ENCODE data around the gene CAMTA2. TPM values are rescaled to one million over a fixed set of nuclear protein-coding genes. Genes with fewer than 3 reads are reported as not detected.
"Not testable (repeated sequence)": the region's sequence is repeated elsewhere in the genome, so short reads cannot be mapped to it uniquely, and the experiment has no call there.

The CAMTA2 gene, protein sequence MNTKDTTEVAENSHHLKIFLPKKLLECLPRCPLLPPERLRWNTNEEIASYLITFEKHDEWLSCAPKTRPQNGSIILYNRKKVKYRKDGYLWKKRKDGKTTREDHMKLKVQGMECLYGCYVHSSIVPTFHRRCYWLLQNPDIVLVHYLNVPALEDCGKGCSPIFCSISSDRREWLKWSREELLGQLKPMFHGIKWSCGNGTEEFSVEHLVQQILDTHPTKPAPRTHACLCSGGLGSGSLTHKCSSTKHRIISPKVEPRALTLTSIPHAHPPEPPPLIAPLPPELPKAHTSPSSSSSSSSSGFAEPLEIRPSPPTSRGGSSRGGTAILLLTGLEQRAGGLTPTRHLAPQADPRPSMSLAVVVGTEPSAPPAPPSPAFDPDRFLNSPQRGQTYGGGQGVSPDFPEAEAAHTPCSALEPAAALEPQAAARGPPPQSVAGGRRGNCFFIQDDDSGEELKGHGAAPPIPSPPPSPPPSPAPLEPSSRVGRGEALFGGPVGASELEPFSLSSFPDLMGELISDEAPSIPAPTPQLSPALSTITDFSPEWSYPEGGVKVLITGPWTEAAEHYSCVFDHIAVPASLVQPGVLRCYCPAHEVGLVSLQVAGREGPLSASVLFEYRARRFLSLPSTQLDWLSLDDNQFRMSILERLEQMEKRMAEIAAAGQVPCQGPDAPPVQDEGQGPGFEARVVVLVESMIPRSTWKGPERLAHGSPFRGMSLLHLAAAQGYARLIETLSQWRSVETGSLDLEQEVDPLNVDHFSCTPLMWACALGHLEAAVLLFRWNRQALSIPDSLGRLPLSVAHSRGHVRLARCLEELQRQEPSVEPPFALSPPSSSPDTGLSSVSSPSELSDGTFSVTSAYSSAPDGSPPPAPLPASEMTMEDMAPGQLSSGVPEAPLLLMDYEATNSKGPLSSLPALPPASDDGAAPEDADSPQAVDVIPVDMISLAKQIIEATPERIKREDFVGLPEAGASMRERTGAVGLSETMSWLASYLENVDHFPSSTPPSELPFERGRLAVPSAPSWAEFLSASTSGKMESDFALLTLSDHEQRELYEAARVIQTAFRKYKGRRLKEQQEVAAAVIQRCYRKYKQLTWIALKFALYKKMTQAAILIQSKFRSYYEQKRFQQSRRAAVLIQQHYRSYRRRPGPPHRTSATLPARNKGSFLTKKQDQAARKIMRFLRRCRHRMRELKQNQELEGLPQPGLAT
- 10 to 100 TPM; 79.1 to 79.5 TPM for total RNA-seq

- no peaks in the 10 kb centered on the region for H3K27me3 Mint-ChIP-seq (ENCODE audit: low read depth)
- no peaks in the 10 kb centered on the region for H3K9me3 Mint-ChIP-seq
- H3K36me3 Mint-ChIP-seq (ENCODE audit: low read depth): peaks cover 6% of the 10 kb centered on the region
- H3K4me3 Mint-ChIP-seq: peak within 1 kb of the TSS; percentile 88
- CTCF ChIA-PET: interaction anchor here (0.6 to 1.8 kb wide), 8 partner anchors 10 to 251 kb away, joined by 3 to 7 read pairs (median 4); partner anchors contain the start of genes INCA1, KIF1C and SPAG7
- intact Hi-C loops (cut with micrococcal nuclease): loop anchor here (1.0 kb wide), 2 partner anchors 20 to 47 kb away; partner anchors contain the start of genes RNF167, SLC25A11 and SPAG7
- peaks cover 29% of the 10 kb centered on the region for H3K4me1 Mint-ChIP-seq (ENCODE audit: low read depth)
- H3K27ac Mint-ChIP-seq: peak within 1 kb of the TSS; percentile 92
- DNase-seq: peak; percentile 87
Observed at GRCh38 chr17:4986951-4987766, at the start of gene CAMTA2. Gene CAMTA2 (minus strand): TSS chr17:4987675. CDS start chr17:4986222, 1,453 bp downstream.

DNA sequence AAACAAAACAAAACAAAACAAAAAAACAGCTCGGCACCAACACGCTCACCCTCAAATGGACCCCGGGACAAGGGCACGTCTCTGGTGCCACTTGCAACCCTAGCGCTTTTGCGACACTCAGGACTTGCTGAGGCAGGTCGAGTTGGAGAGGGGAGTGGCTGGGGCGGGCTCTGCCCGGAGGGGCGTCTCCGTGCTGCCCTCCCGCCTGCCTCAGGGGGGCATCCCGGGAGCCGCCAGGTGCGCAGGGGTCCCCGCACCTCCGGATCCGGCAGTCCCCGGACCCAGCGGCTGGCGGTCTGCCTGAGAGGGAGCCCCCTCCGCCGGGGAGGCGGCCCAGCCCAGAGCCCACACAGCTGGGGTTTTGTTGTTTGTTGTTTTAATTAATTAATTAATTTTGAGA, 47.8 kb upstream of the CAMTA2 start, which contains the start of gene SLC52A1:
Gene SLC52A1, minus strand, starts transcription at position 112 of the 400 bp plus-strand sequence. CDS start 820 bp downstream, outside the sequence.
- Mint-ChIP-seq H3K4me1 (ENCODE audit: low read depth) (peaks cover 14% of the 10 kb centered on the region), H3K36me3 (ENCODE audit: low read depth) (no peaks in the 10 kb centered on the region), H3K27me3 (ENCODE audit: low read depth) (peaks cover 2% of the 10 kb centered on the region), H3K4me3 (no peak within 1 kb of the TSS), H3K9me3 (no peaks in the 10 kb centered on the region), H3K27ac (no peak within 1 kb of the TSS)
- no peak for DNase-seq
- CTCF ChIA-PET: interaction anchor here (3.1 kb wide), 1 partner anchor 26 kb away, joined by 17 read pairs; no protein-coding TSS in a partner anchor
- intact Hi-C loops (cut with micrococcal nuclease): no loop called here

GRCh38 chr17:5034651-5035050, 47.2 kb upstream of the CAMTA2 start:
- no peaks in the 10 kb centered on the region for H3K36me3 Mint-ChIP-seq (ENCODE audit: low read depth)
- no peak overlapping the region for H3K4me3 Mint-ChIP-seq
- no peak overlapping the region for H3K27ac Mint-ChIP-seq
- no peaks in the 10 kb centered on the region for H3K9me3 Mint-ChIP-seq
- H3K27me3 Mint-ChIP-seq (ENCODE audit: low read depth): peaks cover 2% of the 10 kb centered on the region
- no peak for DNase-seq
- intact Hi-C loops (cut with micrococcal nuclease): no loop called here
- H3K4me1 Mint-ChIP-seq (ENCODE audit: low read depth): peaks cover 14% of the 10 kb centered on the region
- CTCF ChIA-PET: interaction anchor here (0.6 to 3.1 kb wide), 2 partner anchors 27 to 33 kb away, joined by 4 to 17 read pairs; no protein-coding TSS in a partner anchor

DNA sequence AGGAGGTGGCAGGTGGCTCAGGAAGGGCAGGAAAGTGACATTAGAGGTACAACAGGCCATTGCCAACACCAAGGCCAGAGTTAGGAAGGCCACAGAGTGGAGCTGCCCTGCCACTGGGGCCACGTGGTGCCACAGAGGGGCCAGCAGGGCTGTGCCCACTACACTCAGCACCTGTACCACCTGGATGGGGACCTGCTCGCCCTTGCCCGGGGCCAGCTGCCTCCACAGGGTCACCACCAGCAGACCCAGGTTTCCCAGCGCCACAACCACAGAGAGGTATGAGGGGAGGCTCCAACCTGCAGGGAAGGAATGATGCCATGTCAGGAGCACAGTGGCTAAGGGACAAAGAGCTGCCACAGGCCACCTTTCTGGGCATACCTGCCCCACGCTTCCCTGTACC, 46.6 kb upstream of the CAMTA2 start:
- H3K9me3 Mint-ChIP-seq: no peaks in the 10 kb centered on the region
- no peak for DNase-seq
- H3K4me1 Mint-ChIP-seq (ENCODE audit: low read depth): peaks cover 14% of the 10 kb centered on the region
- H3K27ac Mint-ChIP-seq: no peak overlapping the region
- CTCF ChIA-PET: interaction anchor here (0.6 to 3.1 kb wide), 2 partner anchors 28 to 34 kb away, joined by 4 to 17 read pairs; no protein-coding TSS in a partner anchor
- no peak overlapping the region for H3K4me3 Mint-ChIP-seq
- peaks cover 2% of the 10 kb centered on the region for H3K27me3 Mint-ChIP-seq (ENCODE audit: low read depth)
- intact Hi-C loops (cut with micrococcal nuclease): no loop called here
- H3K36me3 Mint-ChIP-seq (ENCODE audit: low read depth): no peaks in the 10 kb centered on the region

- intact Hi-C loops (cut with micrococcal nuclease): no loop called here
- DNase-seq: no peak
- Mint-ChIP-seq H3K4me3 (no peak overlapping the region), H3K9me3 (no peaks in the 10 kb centered on the region), H3K27ac (no peak overlapping the region), H3K36me3 (ENCODE audit: low read depth) (no peaks in the 10 kb centered on the region), H3K4me1 (ENCODE audit: low read depth) (peaks cover 14% of the 10 kb centered on the region), H3K27me3 (ENCODE audit: low read depth) (peaks cover 2% of the 10 kb centered on the region)
- CTCF ChIA-PET: interaction anchor here (5.6 kb wide), 1 partner anchor 29 kb away, joined by 58 read pairs; no protein-coding TSS in a partner anchor
Observed at GRCh38 chr17:5033352-5034015, 46.0 kb upstream of the CAMTA2 start.

DNA sequence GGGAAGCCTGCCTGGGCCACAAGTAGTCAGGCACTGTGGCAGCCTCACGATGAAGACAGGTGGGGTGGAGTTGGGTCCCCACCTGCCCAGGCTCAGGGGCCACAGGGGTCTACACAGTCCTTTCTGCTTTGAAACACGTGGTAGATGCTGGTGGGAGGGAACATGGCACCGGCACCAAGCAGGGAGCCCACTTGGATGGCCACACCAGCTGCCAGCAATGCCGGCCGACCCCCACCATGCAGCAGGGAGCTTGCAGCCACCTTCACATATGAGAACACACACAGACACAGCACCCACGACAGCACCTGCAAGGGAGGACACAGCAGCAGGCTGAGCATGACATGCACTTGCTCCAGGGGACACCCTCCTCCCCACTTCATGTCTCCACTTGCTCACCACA, 45.4 kb upstream of the CAMTA2 start:
- Mint-ChIP-seq H3K27me3 (ENCODE audit: low read depth) (peaks cover 2% of the 10 kb centered on the region), H3K27ac (no peak overlapping the region), H3K4me3 (no peak overlapping the region), H3K4me1 (ENCODE audit: low read depth) (peaks cover 14% of the 10 kb centered on the region), H3K36me3 (ENCODE audit: low read depth) (no peaks in the 10 kb centered on the region), H3K9me3 (no peaks in the 10 kb centered on the region)
- DNase-seq: no peak
- CTCF ChIA-PET: interaction anchor here (2.0 to 5.6 kb wide), 2 partner anchors 9 to 30 kb away, joined by 6 to 58 read pairs; no protein-coding TSS in a partner anchor
- intact Hi-C loops (cut with micrococcal nuclease): no loop called here

- intact Hi-C loops (cut with micrococcal nuclease): loop anchor here (1.0 kb wide), 4 partner anchors 11 to 43 kb away; partner anchors contain the start of genes INCA1 and KIF1C
- Mint-ChIP-seq H3K4me3 (peak overlapping the region; percentile 75), H3K9me3 (no peaks in the 10 kb centered on the region), H3K27me3 (ENCODE audit: low read depth) (peaks cover 2% of the 10 kb centered on the region), H3K4me1 (ENCODE audit: low read depth) (peaks cover 14% of the 10 kb centered on the region), H3K36me3 (ENCODE audit: low read depth) (no peaks in the 10 kb centered on the region), H3K27ac (peak overlapping the region; percentile 84)
- CTCF ChIA-PET: interaction anchor here (0.6 to 5.6 kb wide), 9 partner anchors 8 to 76 kb away, joined by 3 to 58 read pairs (median 4); no protein-coding TSS in a partner anchor
- peak; percentile 91 for DNase-seq
Observed at GRCh38 chr17:5031365-5032082, 44.0 kb upstream of the CAMTA2 start.

DNA sequence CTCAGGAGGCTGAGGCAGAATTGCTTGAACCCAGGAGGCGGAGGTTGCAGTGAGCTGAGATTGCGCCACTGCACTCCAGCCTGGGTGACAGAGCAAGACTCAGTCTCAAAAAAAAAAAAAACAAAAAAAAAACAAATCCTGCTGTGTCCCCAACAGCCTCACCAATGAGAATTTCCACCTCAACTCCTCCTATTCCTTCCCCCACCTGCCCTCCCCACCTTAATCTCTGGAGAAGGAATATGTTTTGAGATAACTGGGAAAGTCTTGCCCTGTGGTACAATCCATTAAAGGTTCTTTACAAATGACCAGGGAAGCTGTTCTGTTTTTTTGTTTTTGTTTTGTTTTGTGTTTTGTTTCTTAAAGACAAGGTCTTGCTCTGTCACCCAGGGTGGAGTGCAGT, 42.7 kb upstream of the CAMTA2 start:
- H3K9me3 Mint-ChIP-seq; DNase-seq; H3K36me3 Mint-ChIP-seq (ENCODE audit: low read depth); H3K27ac Mint-ChIP-seq; H3K27me3 Mint-ChIP-seq (ENCODE audit: low read depth); intact Hi-C loops (cut with micrococcal nuclease): not testable (repeated sequence)
- peak overlapping the region; percentile 75 for H3K4me3 Mint-ChIP-seq
- CTCF ChIA-PET: interaction anchor here (0.9 to 5.6 kb wide), 8 partner anchors 9 to 75 kb away, joined by 3 to 58 read pairs (median 4); no protein-coding TSS in a partner anchor
- H3K4me1 Mint-ChIP-seq (ENCODE audit: low read depth): peaks cover 14% of the 10 kb centered on the region

- no peak for DNase-seq
- Mint-ChIP-seq H3K4me3 (no peak overlapping the region), H3K36me3 (ENCODE audit: low read depth) (no peaks in the 10 kb centered on the region), H3K9me3 (no peaks in the 10 kb centered on the region), H3K4me1 (ENCODE audit: low read depth) (peaks cover 14% of the 10 kb centered on the region), H3K27me3 (ENCODE audit: low read depth) (no peaks in the 10 kb centered on the region), H3K27ac (no peak overlapping the region)
- CTCF ChIA-PET: interaction anchor here (0.6 to 5.6 kb wide), 3 partner anchors 17 to 85 kb away, joined by 3 to 58 read pairs (median 4); no protein-coding TSS in a partner anchor
- intact Hi-C loops (cut with micrococcal nuclease): no loop called here
Observed at GRCh38 chr17:5027916-5028315, 40.4 kb upstream of the CAMTA2 start.

GRCh38 chr17:5027299-5027698, 39.8 kb upstream of the CAMTA2 start:
- Mint-ChIP-seq H3K27me3 (ENCODE audit: low read depth) (no peaks in the 10 kb centered on the region), H3K4me3 (no peak overlapping the region), H3K36me3 (ENCODE audit: low read depth) (peaks cover 1% of the 10 kb centered on the region), H3K9me3 (no peaks in the 10 kb centered on the region), H3K27ac (no peak overlapping the region), H3K4me1 (ENCODE audit: low read depth) (peaks cover 14% of the 10 kb centered on the region)
- intact Hi-C loops (cut with micrococcal nuclease): no loop called here
- DNase-seq: no peak
- CTCF ChIA-PET: interaction anchor here (0.7 kb wide), 1 partner anchor 86 kb away, joined by 3 read pairs; no protein-coding TSS in a partner anchor

Measured in activated naive CD4-positive, alpha-beta T cell treated with anti-CD3 and anti-CD28 coated beads for 36 hours (primary cell).